Activated naive CD8-positive, alpha-beta T cell treated with anti-CD3 and anti-CD28 coated beads, Interleukin-2, amount 10 ng/mL, durations not matched to agents 7 days and 5 days (primary cell): ENCODE results near the gene TBPL2. TPM values are rescaled to one million over a fixed set of nuclear protein-coding genes. Genes with fewer than 3 reads are reported as not detected.

Experiments
- ATAC-seq: fragments of 150-1000 bp; cut with Tn5 transposase; one replicate; pipeline ENCODE4 v1.10.0; 2021; ENCODE audit warnings: low read depth, moderate library complexity
- POLR2A ChIA-PET: fragments of 350-600 bp; sonication (Branson Sonifier 250); formaldehyde crosslinking; loops from one replicate; lab custom pipeline; 2021; ENCODE audit warnings: antibody characterized with exemption; lab: Charles Lee
- DNase-seq: peaks from one replicate; pipeline ENCODE4 v3.0.0; 2021
- H3K27ac Mint-ChIP-seq: one replicate; pipeline ENCODE4 v1.8.0; 2022; ENCODE audit warnings: mild to moderate bottlenecking, mixed read lengths
- H3K27me3 Mint-ChIP-seq: one replicate; pipeline ENCODE4 v1.8.0; 2022; ENCODE audit warnings: mild to moderate bottlenecking, moderate library complexity, mixed read lengths
- H3K36me3 Mint-ChIP-seq: one replicate; pipeline ENCODE4 v1.8.0; 2021; ENCODE audit warnings: mild to moderate bottlenecking, mixed read lengths
- H3K4me1 Mint-ChIP-seq: one replicate; pipeline ENCODE4 v1.8.0; 2021; ENCODE audit warnings: mixed read lengths
- H3K4me3 Mint-ChIP-seq: one replicate; pipeline ENCODE4 v1.8.0; 2022; ENCODE audit warnings: mild to moderate bottlenecking, moderate library complexity, mixed read lengths
- H3K9me3 Mint-ChIP-seq: one replicate; pipeline ENCODE4 v1.8.0; 2021; ENCODE audit warnings: mixed read lengths
- total RNA-seq, 2 experiments: library from RNA; stranded (reverse); gene quantifications; one replicate each; pipeline ENCODE4 v1.2.3, GENCODE V29; 2021

TBPL2 gene
- total RNA-seq, 2 experiments from 2014 or later = not detected

DNA sequence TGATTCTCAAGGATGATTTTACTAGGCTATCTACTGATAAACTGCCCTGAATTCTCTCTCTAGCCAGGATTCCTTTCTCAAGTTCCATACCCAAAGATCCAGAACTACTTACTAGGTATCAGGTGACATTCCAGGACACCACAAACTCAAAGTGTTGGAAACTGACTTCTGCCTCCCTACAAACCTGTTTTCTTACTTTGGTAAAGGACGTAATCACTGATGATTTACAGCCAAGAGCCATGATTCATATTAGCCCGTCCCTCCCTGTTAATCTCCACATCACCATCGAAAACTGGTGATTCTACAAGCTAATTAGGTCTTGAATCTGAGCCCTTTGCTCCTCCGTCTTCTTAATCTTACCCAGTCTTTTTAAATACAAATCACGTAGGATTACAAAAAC lies 27.7 kb downstream of the TBPL2 start:
- DNase-seq (no peak), ATAC-seq (no peak)
- Mint-ChIP-seq H3K36me3 (no peaks in the 10 kb centered on the region), H3K9me3 (no peaks in the 10 kb centered on the region), H3K4me3 (peak overlapping the region; percentile 89), H3K27me3 (no peaks in the 10 kb centered on the region), H3K27ac (no peak overlapping the region), H3K4me1 (peaks cover 15% of the 10 kb centered on the region)
- POLR2A ChIA-PET = no interaction called here

DNA sequence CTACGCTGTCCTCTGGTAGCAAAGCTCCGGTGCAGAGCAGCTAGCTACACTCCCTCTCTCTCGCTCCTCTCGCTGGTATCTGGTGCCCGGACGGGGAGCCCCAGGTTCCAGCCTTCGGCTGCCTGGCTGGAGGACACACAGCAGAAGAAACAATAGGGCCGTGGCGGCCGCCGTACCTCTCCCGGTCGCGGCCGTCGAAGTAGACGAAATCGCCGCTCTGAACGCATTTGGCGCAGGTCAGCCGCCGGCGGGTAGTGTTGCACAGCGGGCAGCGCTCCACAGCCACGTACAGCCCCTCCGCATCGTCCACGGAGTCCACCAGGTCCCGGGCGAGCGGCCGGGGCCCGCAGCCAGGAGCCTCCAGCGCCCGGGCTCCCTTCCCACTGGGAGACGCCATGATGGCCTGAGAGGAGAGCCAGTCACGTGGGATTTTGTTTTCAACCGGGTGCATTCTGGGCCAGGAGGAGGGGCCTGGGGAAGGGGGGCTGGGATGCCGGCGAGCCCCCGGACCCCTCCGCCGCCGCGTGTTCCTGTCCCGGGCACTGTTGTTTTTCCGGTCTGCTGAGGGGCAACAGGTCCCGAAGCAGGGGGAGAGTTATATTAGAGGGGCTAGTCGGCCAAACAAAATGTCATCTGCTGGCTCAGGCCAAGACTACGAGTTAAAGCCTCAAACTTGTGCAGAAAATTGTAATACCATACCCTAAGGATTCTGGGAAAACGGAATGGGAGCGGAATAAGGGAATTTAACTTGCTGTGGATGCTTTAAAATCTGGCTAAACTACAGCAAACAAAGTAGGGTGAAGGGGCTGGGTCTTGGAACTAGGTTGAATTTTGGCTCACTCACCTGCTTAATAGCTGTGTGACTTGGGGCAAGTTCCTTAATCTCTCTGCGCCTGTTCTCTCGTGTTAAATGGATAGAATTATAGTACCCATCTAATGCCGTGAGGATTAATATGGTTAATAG lies 28.7 kb downstream of the TBPL2 start, which contains the start of gene ATG14:
Gene ATG14 (minus strand): TSS at position 405 of the 964 bp plus-strand sequence. CDS start 8 bp downstream, at position 397.
- H3K36me3 Mint-ChIP-seq = no peaks in the 10 kb centered on the region
- no peaks in the 10 kb centered on the region for H3K27me3 Mint-ChIP-seq
- peak; percentile 80 for DNase-seq
- H3K4me1 Mint-ChIP-seq = peaks cover 13% of the 10 kb centered on the region
- no peaks in the 10 kb centered on the region for H3K9me3 Mint-ChIP-seq
- POLR2A ChIA-PET = interaction anchor here (0.9 to 1.0 kb wide), 2 partner anchors 8 to 39 kb away, joined by 3 read pairs; no protein-coding TSS in a partner anchor
- ATAC-seq = peak; percentile 98
- H3K27ac Mint-ChIP-seq = peak within 1 kb of the TSS; percentile 88
- peak within 1 kb of the TSS; percentile 89 for H3K4me3 Mint-ChIP-seq

DNA sequence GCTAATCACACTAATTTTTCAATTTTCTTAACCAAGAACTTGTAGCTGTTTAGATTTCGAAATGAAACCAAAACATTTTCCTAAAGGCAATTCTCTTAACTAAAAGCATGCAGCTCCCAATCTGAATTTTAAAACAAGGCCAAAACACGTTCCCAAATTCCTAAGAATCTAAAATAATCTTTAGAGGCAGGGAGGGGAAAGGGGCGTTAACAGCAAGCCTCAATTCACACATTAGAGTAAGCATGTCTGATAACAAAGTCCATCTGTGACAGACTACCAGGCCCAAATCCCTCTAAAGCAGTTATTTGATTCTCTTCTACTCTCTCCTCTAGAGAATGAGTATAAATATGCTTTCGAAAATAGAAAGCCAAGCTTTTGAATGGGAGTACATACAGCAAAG lies 29.5 kb downstream of the TBPL2 start:
- DNase-seq (no peak), ATAC-seq (no peak)
- Mint-ChIP-seq H3K27ac (peak overlapping the region; percentile 57), H3K9me3 (no peaks in the 10 kb centered on the region), H3K4me1 (peaks cover 12% of the 10 kb centered on the region), H3K36me3 (no peaks in the 10 kb centered on the region), H3K4me3 (peak overlapping the region; percentile 89), H3K27me3 (no peaks in the 10 kb centered on the region)
- POLR2A ChIA-PET = interaction anchor here (0.9 to 1.0 kb wide), 2 partner anchors 9 to 39 kb away, joined by 3 read pairs; no protein-coding TSS in a partner anchor

DNA sequence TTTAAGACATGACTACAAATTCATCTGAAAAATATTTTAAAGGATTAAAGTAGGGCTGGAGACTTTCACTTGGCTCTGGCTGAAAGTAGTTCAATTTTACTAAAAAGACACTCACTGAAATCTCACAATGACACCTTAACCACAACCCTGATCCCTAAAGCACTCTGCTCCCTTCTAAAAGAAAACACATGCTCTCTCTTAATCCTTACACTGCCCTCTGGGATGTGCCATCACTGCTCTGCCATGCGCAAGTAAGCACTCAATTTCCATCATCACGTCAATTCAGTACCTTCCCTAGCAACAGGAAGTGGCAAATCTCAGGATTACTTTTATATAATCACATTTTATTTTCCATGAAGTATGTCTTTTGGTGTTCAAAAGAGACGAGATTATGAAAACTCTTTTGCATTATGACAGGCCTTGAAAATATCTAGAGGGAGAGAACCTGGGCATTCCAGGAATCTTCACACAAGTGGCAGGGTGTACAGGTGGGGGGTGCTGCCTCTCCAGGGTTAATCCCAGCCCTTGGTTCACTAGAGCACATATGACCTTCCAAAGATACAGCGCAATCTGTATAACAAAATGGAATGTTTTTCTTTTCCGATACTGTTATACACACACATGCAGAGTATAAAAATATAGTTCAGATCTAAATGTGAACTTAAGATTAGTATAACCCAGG lies 36.1 kb downstream of the TBPL2 start:
- POLR2A ChIA-PET = no interaction called here
- ATAC-seq (no peak), DNase-seq (no peak)
- Mint-ChIP-seq H3K36me3 (no peaks in the 10 kb centered on the region), H3K4me1 (peaks cover 5% of the 10 kb centered on the region), H3K9me3 (no peaks in the 10 kb centered on the region), H3K4me3 (no peak overlapping the region), H3K27me3 (no peaks in the 10 kb centered on the region), H3K27ac (no peak overlapping the region)

DNA sequence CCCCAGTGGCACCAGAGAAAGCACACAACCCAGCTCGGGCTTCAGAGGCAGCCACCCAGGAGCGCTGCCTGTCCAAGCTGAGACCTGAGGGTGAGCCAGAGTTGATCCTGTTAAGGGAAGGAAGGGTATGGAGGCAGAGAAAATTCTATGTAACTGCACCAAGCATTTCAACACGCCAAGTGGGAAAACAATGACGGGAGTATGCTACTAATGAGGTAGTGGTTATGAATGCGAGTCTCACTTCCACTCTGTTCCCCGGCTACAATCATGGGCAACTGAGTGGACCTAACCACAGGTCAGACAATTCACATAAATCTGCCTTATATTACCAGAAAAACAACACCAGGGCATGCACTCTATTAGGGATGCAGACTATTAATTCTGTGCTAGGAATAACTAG lies 38.7 kb downstream of the TBPL2 start:
- H3K4me3 Mint-ChIP-seq = no peak overlapping the region
- no peaks in the 10 kb centered on the region for H3K27me3 Mint-ChIP-seq
- no peak for DNase-seq
- POLR2A ChIA-PET = no interaction called here
- H3K9me3 Mint-ChIP-seq = no peaks in the 10 kb centered on the region
- no peaks in the 10 kb centered on the region for H3K36me3 Mint-ChIP-seq
- ATAC-seq = no peak
- no peak overlapping the region for H3K27ac Mint-ChIP-seq
- peaks cover 3% of the 10 kb centered on the region for H3K4me1 Mint-ChIP-seq

DNA sequence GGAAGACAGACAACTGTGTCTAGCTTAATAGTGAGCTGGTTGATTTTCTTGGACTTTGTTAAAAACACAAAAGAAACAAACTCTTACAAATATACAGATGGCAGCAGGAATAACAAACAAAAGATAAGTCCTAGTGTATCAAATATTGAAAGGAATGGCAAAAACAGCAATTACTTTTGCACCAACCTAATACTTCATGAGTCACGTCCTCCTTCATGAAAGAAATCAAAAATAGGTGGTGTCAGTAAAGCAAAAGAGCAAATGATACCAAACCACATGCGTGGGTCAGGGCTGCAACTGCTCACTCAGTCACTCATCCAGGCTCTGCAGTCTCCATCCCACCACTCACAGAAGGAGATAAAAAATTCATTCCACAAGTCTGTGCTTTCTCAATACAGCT lies 40.6 kb downstream of the TBPL2 start:
- POLR2A ChIA-PET = no interaction called here
- H3K9me3 Mint-ChIP-seq = no peaks in the 10 kb centered on the region
- no peaks in the 10 kb centered on the region for H3K27me3 Mint-ChIP-seq
- ATAC-seq = no peak
- H3K27ac Mint-ChIP-seq = no peak overlapping the region
- no peak for DNase-seq
- H3K36me3 Mint-ChIP-seq = peaks cover 2% of the 10 kb centered on the region
- H3K4me3 Mint-ChIP-seq = no peak overlapping the region
- peaks cover 3% of the 10 kb centered on the region for H3K4me1 Mint-ChIP-seq

DNA sequence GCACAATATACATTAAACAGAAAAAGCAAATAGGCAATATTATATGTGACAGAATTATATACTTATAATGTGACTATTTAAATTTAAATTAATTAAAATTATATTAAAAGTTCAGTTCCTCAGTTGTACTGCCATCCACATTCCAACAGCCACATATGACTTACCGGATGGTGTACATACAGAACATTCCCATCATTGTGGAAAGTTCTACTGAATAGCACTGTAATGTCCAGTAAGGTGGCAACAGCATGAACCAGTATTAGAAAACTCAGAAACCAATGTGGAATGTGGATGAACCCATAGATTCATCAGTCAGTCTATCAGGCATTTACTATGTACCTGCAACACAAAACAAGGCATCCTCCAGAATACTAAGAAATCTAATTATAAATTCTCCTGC lies 41.2 kb downstream of the TBPL2 start:
- H3K27ac Mint-ChIP-seq = no peak overlapping the region
- H3K9me3 Mint-ChIP-seq = no peaks in the 10 kb centered on the region
- ATAC-seq (no peak), DNase-seq (no peak)
- peaks cover 1% of the 10 kb centered on the region for H3K4me1 Mint-ChIP-seq
- H3K36me3 Mint-ChIP-seq = peaks cover 2% of the 10 kb centered on the region
- no peaks in the 10 kb centered on the region for H3K27me3 Mint-ChIP-seq
- no peak overlapping the region for H3K4me3 Mint-ChIP-seq
- POLR2A ChIA-PET = no interaction called here

DNA sequence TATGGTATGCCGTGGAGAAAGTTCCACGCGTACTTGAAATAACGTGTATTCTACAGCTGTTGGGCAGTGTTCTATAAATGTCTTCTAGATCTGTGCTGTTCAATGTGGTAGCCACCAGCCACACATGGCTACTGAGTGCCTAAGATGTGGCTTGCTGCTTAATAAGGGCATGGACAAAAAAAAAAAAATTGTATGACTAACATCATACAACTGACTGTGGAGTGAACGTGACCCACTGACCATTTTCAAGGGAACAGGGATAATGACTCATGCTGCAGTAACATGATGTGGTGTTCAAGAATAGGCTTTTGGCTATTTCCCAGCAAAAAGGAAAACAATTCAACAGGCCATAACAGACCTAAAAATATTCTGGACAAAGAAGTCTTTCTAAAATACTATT lies 41.7 kb downstream of the TBPL2 start:
- no peak overlapping the region for H3K27ac Mint-ChIP-seq
- H3K9me3 Mint-ChIP-seq = no peaks in the 10 kb centered on the region
- no peaks in the 10 kb centered on the region for H3K4me1 Mint-ChIP-seq
- H3K4me3 Mint-ChIP-seq = no peak overlapping the region
- POLR2A ChIA-PET = no interaction called here
- H3K27me3 Mint-ChIP-seq = no peaks in the 10 kb centered on the region
- DNase-seq = no peak
- ATAC-seq = no peak
- H3K36me3 Mint-ChIP-seq = peaks cover 2% of the 10 kb centered on the region

DNA sequence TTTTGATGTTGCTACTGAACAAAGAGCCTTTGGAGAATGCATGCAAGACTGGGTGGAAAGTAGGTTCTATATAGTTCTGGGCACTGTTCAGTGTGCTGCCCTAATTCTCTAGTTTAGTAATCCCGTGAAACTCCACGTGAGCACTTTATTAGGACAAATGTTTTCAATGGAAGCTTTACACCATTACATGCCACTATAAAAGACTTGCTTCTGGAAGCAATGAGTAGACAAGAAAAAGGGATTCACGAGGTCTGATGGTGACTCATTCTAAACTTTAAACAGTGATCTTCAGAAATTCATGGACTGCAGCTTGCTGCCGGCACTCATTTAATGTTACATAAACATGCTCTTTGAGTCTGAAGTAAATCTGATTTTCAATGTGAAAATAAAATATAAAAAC lies 51.1 kb downstream of the TBPL2 start:
- POLR2A ChIA-PET = no interaction called here
- H3K4me1 Mint-ChIP-seq = peaks cover 13% of the 10 kb centered on the region
- H3K27ac Mint-ChIP-seq = no peak overlapping the region
- H3K4me3 Mint-ChIP-seq = no peak overlapping the region
- DNase-seq (no peak), ATAC-seq (no peak)
- H3K9me3 Mint-ChIP-seq = no peaks in the 10 kb centered on the region
- H3K27me3 Mint-ChIP-seq = no peaks in the 10 kb centered on the region
- H3K36me3 Mint-ChIP-seq = peaks cover 13% of the 10 kb centered on the region

DNA sequence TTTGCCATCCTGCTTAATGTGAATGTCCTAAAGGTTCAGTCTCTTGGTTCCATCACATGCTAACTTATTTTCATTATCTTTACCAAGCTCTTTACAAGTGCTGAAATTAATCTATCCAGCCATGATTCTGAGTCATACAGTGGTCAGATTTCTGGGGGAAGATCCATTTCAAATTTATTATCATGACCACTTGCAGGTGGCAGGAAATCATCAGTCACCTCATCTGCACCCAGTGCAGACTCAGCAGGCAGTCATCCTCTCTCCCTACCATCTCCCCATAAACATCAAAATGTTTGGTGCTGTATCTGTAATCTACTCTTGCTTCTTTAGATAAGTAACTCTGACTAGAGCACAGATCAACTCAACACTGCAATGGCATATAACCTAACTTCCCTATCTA lies 52.3 kb downstream of the TBPL2 start:
- peaks cover 13% of the 10 kb centered on the region for H3K36me3 Mint-ChIP-seq
- no peaks in the 10 kb centered on the region for H3K27me3 Mint-ChIP-seq
- H3K27ac Mint-ChIP-seq = no peak overlapping the region
- H3K4me3 Mint-ChIP-seq = no peak overlapping the region
- POLR2A ChIA-PET = no interaction called here
- no peaks in the 10 kb centered on the region for H3K9me3 Mint-ChIP-seq
- no peak for ATAC-seq
- DNase-seq = no peak
- H3K4me1 Mint-ChIP-seq = peaks cover 13% of the 10 kb centered on the region

DNA sequence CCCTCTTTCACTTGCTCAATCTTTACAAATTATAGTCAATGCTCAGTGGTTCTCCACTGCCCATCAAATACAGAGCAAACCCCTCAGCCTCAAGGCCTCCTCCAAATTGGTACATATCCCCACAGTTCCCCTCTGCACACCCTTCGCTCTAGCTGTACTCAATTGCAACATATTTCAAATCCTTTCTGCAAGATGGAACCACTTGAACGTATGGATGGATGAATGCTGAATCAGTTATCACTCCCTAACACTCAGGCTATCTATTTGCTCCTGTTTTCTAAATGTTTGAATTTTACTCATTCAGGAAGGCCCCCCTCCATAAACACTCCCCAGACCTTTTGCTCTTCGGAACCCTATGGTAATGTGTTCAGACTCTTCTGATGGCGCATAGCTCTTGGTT lies 53.3 kb downstream of the TBPL2 start:
- DNase-seq (no peak), ATAC-seq (no peak)
- Mint-ChIP-seq H3K27ac (peak overlapping the region; percentile 39), H3K4me1 (peaks cover 13% of the 10 kb centered on the region), H3K36me3 (peaks cover 13% of the 10 kb centered on the region), H3K4me3 (no peak overlapping the region), H3K9me3 (no peaks in the 10 kb centered on the region), H3K27me3 (no peaks in the 10 kb centered on the region)
- POLR2A ChIA-PET = no interaction called here

DNA sequence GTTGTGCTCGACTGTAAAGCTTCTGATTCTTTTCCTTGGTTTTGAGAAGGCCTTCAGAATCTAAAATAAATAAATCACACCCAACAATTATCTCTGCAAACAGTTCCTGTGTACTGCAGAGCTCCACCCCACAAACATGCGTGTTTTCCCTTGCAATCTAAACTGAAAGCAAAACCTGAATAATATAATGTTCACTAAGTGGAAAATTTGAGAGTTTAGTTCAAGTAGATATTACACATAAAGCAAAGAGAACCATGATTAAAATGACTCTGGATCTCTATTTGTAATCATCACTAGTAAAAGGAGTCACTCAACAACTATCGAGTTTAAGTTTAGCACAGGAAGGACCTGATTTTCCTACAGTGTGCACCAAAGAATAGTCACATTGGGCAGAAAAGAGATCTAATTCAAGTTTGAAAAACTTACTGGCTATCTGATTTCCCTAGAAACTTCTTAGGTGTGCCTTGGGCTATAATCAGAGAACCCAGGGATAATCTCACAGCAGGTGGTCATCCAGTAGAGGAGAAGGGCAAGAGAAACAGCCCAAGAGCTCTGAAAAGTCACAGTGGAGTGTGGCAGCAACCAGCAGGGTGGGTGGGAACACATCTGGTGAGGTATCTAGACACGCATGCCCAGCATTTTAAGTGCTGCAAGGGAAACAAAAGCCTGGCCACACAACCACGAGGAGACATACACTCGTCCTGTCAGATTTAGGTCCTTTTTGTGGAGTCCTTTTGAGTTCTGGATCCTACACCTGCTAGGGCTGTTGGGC lies 54.2 kb downstream of the TBPL2 start:
- POLR2A ChIA-PET = no interaction called here
- peak overlapping the region; percentile 58 for H3K4me3 Mint-ChIP-seq
- peaks cover 13% of the 10 kb centered on the region for H3K36me3 Mint-ChIP-seq
- H3K27ac Mint-ChIP-seq = peak overlapping the region; percentile 61
- H3K9me3 Mint-ChIP-seq = no peaks in the 10 kb centered on the region
- no peak for DNase-seq
- H3K4me1 Mint-ChIP-seq = peaks cover 13% of the 10 kb centered on the region
- peak; percentile 26 for ATAC-seq
- no peaks in the 10 kb centered on the region for H3K27me3 Mint-ChIP-seq

DNA sequence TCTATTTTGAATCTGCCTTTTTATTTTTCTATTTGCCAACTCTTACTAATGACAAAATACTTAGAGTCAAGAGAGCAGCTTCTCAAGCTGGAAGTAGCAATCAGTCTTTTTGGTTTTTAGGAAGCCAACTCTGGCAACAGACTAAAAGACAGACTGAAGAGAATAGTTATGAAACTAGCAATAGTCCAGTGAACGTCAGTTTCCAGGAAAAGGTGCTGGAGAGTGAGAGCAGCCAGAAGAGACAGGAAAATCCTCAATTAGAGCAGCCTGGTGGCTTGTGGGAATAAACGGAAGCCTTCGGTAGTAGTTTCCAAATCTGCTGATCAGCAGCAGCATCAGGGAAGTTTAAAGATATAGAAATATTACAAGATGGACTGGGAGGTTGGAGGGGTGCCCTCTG lies 55.9 kb downstream of the TBPL2 start:
- Mint-ChIP-seq H3K9me3 (no peaks in the 10 kb centered on the region), H3K36me3 (peaks cover 11% of the 10 kb centered on the region), H3K4me3 (no peak overlapping the region), H3K27ac (no peak overlapping the region), H3K4me1 (peaks cover 13% of the 10 kb centered on the region), H3K27me3 (no peaks in the 10 kb centered on the region)
- no peak for DNase-seq
- no peak for ATAC-seq
- POLR2A ChIA-PET = no interaction called here
